GM23338 (cell line): ENCODE measurements around the gene NBDY.

ENCODE experiments used
- CTCF ChIP-seq, 2 experiments: fragments of 200-600 bp in 1 of 2; sonication (generic) in 1 of 2; conservative IDR thresholded peaks; 2 replicates each; pipeline versions ENCODE4 v1.5.1 to v1.6.1; 2016 to 2017; ENCODE audit warnings: antibody characterized with exemption in 2 of 2, low read depth in 2 of 2, mild to moderate bottlenecking in 2 of 2, moderate library complexity in 1 of 2
- EZH2 ChIP-seq: fragments of 200-600 bp; sonication (generic); IDR thresholded peaks from one replicate; pipeline ENCODE4 v1.8.0; 2017; ENCODE audit warnings: antibody characterized with exemption, mild to moderate bottlenecking, low read depth; ENCODE audit not compliant: unreplicated experiment
- REST ChIP-seq: IDR thresholded peaks from one replicate; pipeline ENCODE4 v1.6.1; 2018; ENCODE audit warnings: antibody characterized with exemption; ENCODE audit not compliant: unreplicated experiment

GRCh38 chrX:56802921-56803849 is 74.1 kb downstream of the NBDY start:
- TF ChIP-seq CTCF (conservative IDR thresholded peaks at IDR 0.05; ENCODE audit: low read depth in 2 of 2) (peak; percentile 52 to 56), EZH2 (no peak), REST (no peak)
